H9 (cell line): ENCODE measurements around the gene SPRYD3. TPM values are rescaled to one million over a fixed set of nuclear protein-coding genes. Genes with fewer than 3 reads are reported as not detected.

Experiments used
- DNase-seq: peaks from one replicate; pipeline ENCODE4 v3.0.0-alpha.2; 2017
- H2AFZ ChIP-seq: one replicate; pipeline ENCODE4 v1.6.1; 2013; ENCODE audit warnings: mild to moderate bottlenecking, low read length, control low read depth, moderate library complexity
- H2AK5ac ChIP-seq: 2 replicates; pipeline ENCODE4 v1.6.1; 2013; ENCODE audit warnings: low read length, control low read depth, mixed read lengths; ENCODE audit not compliant: insufficient read length
- H2BK120ac ChIP-seq: one replicate; pipeline ENCODE4 v1.6.1; 2013; ENCODE audit warnings: low read depth, mild to moderate bottlenecking, low read length, control low read depth, inconsistent platforms; ENCODE audit not compliant: poor library complexity, severe bottlenecking
- H2BK12ac ChIP-seq: 2 replicates; pipeline ENCODE4 v1.6.1; 2013; ENCODE audit warnings: low read length, control low read depth, mixed read lengths, low read depth; ENCODE audit not compliant: insufficient read length
- H2BK15ac ChIP-seq: 2 replicates; pipeline ENCODE4 v1.6.1; 2013; ENCODE audit warnings: low read depth, low read length, control low read depth
- H2BK20ac ChIP-seq: one replicate; pipeline ENCODE4 v1.6.1; 2013; ENCODE audit warnings: low read depth, mild to moderate bottlenecking, low read length, control low read depth, inconsistent platforms; ENCODE audit not compliant: poor library complexity, severe bottlenecking
- H2BK5ac ChIP-seq: 2 replicates; pipeline ENCODE4 v1.6.1; 2013; ENCODE audit warnings: low read length, control low read depth, mixed read lengths; ENCODE audit not compliant: insufficient read length
- H3K14ac ChIP-seq: 2 replicates; pipeline ENCODE4 v1.6.1; 2013; ENCODE audit warnings: low read length, control low read depth; ENCODE audit not compliant: insufficient read depth
- H3K18ac ChIP-seq: 2 replicates; pipeline ENCODE4 v1.6.1; 2013; ENCODE audit warnings: low read depth, mild to moderate bottlenecking, mixed read lengths, low read length, control low read depth; ENCODE audit not compliant: insufficient read length
- H3K23ac ChIP-seq: 2 replicates; pipeline ENCODE4 v1.6.1; 2013; ENCODE audit warnings: low read length, control low read depth, mixed read lengths, low read depth; ENCODE audit not compliant: insufficient read length
- H3K23me2 ChIP-seq: 2 replicates; pipeline ENCODE4 v1.6.1; 2013; ENCODE audit warnings: low read depth, mild to moderate bottlenecking, mixed read lengths, low read length, control low read depth; ENCODE audit not compliant: insufficient read length, poor library complexity, severe bottlenecking
- H3K27ac ChIP-seq: 2 replicates; pipeline ENCODE4 v1.5.1; 2013; ENCODE audit warnings: low read length, control low read depth, mixed read lengths, low read depth; ENCODE audit not compliant: insufficient read length
- H3K27me3 ChIP-seq: 2 replicates; pipeline ENCODE4 v1.6.1; 2013; ENCODE audit warnings: low read length, control low read depth, inconsistent platforms; ENCODE audit not compliant: insufficient read depth
- H3K4ac ChIP-seq: 2 replicates; pipeline ENCODE4 v1.6.1; 2013; ENCODE audit warnings: low read depth, mild to moderate bottlenecking, control low read depth, inconsistent platforms, low read length, moderate library complexity
- H3K4me1 ChIP-seq: 2 replicates; pipeline ENCODE4 v1.6.1; 2013; ENCODE audit warnings: low read length, control low read depth, inconsistent platforms; ENCODE audit not compliant: insufficient read depth
- H3K4me2 ChIP-seq: 2 replicates; pipeline ENCODE4 v1.6.1; 2013; ENCODE audit warnings: low read length, control low read depth, mixed read lengths; ENCODE audit not compliant: insufficient read length, insufficient read depth
- H3K56ac ChIP-seq: 2 replicates; pipeline ENCODE4 v1.6.1; 2013; ENCODE audit warnings: low read depth, mild to moderate bottlenecking, mixed read lengths, low read length, control low read depth; ENCODE audit not compliant: insufficient read length
- H3K79me1 ChIP-seq: 2 replicates; pipeline ENCODE4 v1.6.1; 2013; ENCODE audit warnings: low read depth, mild to moderate bottlenecking, moderate library complexity, low read length, control low read depth, inconsistent platforms; ENCODE audit not compliant: insufficient read depth, poor library complexity, severe bottlenecking
- H3K79me2 ChIP-seq: 2 replicates; pipeline ENCODE4 v1.6.1; 2013; ENCODE audit warnings: low read length, control low read depth, inconsistent platforms; ENCODE audit not compliant: insufficient read depth
- H3K9ac ChIP-seq: 2 replicates; pipeline ENCODE4 v1.6.1; 2013; ENCODE audit warnings: low read length, control low read depth, mixed read lengths; ENCODE audit not compliant: insufficient read length; ENCODE audit errors: extremely low read depth
- H3K9me3 ChIP-seq: one replicate; pipeline ENCODE4 v1.6.1; 2013; ENCODE audit warnings: low read depth, low read length, inconsistent platforms; ENCODE audit not compliant: control insufficient read depth
- H3T11ph ChIP-seq: one replicate; pipeline ENCODE4 v1.6.1; 2013; ENCODE audit warnings: mild to moderate bottlenecking, low read length, control low read depth, inconsistent platforms
- H4K20me1 ChIP-seq: one replicate; pipeline ENCODE4 v1.6.1; 2013; ENCODE audit not compliant: control insufficient read depth, insufficient read length, insufficient read depth
- H4K5ac ChIP-seq: 2 replicates; pipeline ENCODE4 v1.6.1; 2013; ENCODE audit warnings: low read depth, mild to moderate bottlenecking, mixed read lengths, low read length, control low read depth; ENCODE audit not compliant: insufficient read length
- H4K8ac ChIP-seq: replicated peaks from 2 replicates; pipeline ENCODE4 v1.6.1; 2013; ENCODE audit warnings: low read length, control low read depth, mixed read lengths, low read depth; ENCODE audit not compliant: insufficient read length
- H4K91ac ChIP-seq: 2 replicates; pipeline ENCODE4 v1.6.1; 2013; ENCODE audit warnings: low read depth, mild to moderate bottlenecking, moderate library complexity, mixed read lengths, low read length, control low read depth; ENCODE audit not compliant: insufficient read length
- H3K27ac Mint-ChIP-seq, 3 experiments: 2 replicates in 2 of 3; 3 replicates in 1 of 3; pipeline ENCODE4 v1.8.0; 2020 to 2021; ENCODE audit warnings: mixed read lengths in 3 of 3, mild to moderate bottlenecking in 1 of 3, moderate library complexity in 1 of 3
- H3K27me3 Mint-ChIP-seq: 2 replicates; pipeline ENCODE4 v1.8.0; 2021; ENCODE audit warnings: low read depth, mild to moderate bottlenecking, moderate library complexity, mixed read lengths
- H3K36me3 Mint-ChIP-seq, 3 experiments: 2 replicates in 2 of 3; 3 replicates in 1 of 3; pipeline ENCODE4 v1.8.0; 2020 to 2021; ENCODE audit warnings: low read depth in 3 of 3, mixed read lengths in 3 of 3; ENCODE audit not compliant: insufficient read depth in 1 of 3
- H3K4me1 Mint-ChIP-seq, 2 experiments: 2 replicates each; pipeline ENCODE4 v1.8.0; 2020; ENCODE audit warnings: mixed read lengths in 2 of 2
- H3K4me3 Mint-ChIP-seq, 2 experiments: 2 replicates in 1 of 2; 3 replicates in 1 of 2; pipeline ENCODE4 v1.8.0; 2020 to 2021; ENCODE audit warnings: mild to moderate bottlenecking in 2 of 2, mixed read lengths in 2 of 2, moderate library complexity in 1 of 2
- H3K9me3 Mint-ChIP-seq, 2 experiments: 2 replicates in 1 of 2; 3 replicates in 1 of 2; pipeline ENCODE4 v1.8.0; 2020; ENCODE audit warnings: mild to moderate bottlenecking in 2 of 2, mixed read lengths in 2 of 2, moderate library complexity in 1 of 2
- CTCF ChIP-seq: fragments of 200-600 bp; sonication (generic); conservative IDR thresholded peaks from 3 replicates; pipeline ENCODE4 v1.8.0; 2021; ENCODE audit warnings: antibody characterized with exemption, mild to moderate bottlenecking
- WGBS: extraction: QIAGEN DNeasy Blood & Tissue Kit; methylation state at CpG from one replicate; pipeline ENCODE4 v1.1.7; 2013; ENCODE audit warnings: missing lambda C conversion rate, low lambda C conversion rate, mixed read lengths; ENCODE audit not compliant: insufficient read length; ENCODE audit errors: extremely low coverage; 5-methylcytosine and 5-hydroxymethylcytosine counted together
- total RNA-seq: library from RNA; stranded (reverse); gene quantifications from 2 replicates; pipeline ENCODE4 v1.2.1, GENCODE V29; 2021

Gene SPRYD3
- total RNA-seq, 1 experiment from 2014 or later, result 6.5 TPM

GRCh38 chr12:53120685-53121525 lies 41.7 kb upstream of the SPRYD3 start:
- H3K4ac ChIP-seq, result no peak overlapping the region
- H3K4me3 Mint-ChIP-seq, result no peak overlapping the region
- H2AK5ac ChIP-seq, result no peak overlapping the region
- no peak overlapping the region for H4K5ac ChIP-seq
- no peak overlapping the region for H4K91ac ChIP-seq
- H3K27me3 Mint-ChIP-seq, result peaks cover 51% of the 10 kb centered on the region
- no peak overlapping the region for H3K18ac ChIP-seq
- no peaks in the 10 kb centered on the region for H3K9me3 ChIP-seq
- peaks cover 0 to 3% of the 10 kb centered on the region in 2 experiments; a peak in 1 of 4 replicates for H3K4me1 Mint-ChIP-seq
- WGBS, result no CpG with 5 or more reads among the region's 12 CpGs
- H3K4me2 ChIP-seq, result no peak overlapping the region
- no peak overlapping the region for H4K8ac ChIP-seq
- H3K79me1 ChIP-seq, result no peaks in the 10 kb centered on the region
- H3K23ac ChIP-seq, result no peak overlapping the region
- no peaks in the 10 kb centered on the region for H3K4me1 ChIP-seq
- TF ChIP-seq CTCF, result no peak
- no peak overlapping the region for H3K9ac ChIP-seq
- no peaks in the 10 kb centered on the region for H4K20me1 ChIP-seq
- H3K9me3 Mint-ChIP-seq, result peaks cover 0 to 4% of the 10 kb centered on the region in 2 experiments; a peak in 1 of 5 replicates
- H2BK15ac ChIP-seq, result no peak overlapping the region
- no peak overlapping the region for H2AFZ ChIP-seq
- H2BK12ac ChIP-seq, result no peak overlapping the region
- no peak overlapping the region for H3K27ac Mint-ChIP-seq
- H3K14ac ChIP-seq, result no peak overlapping the region; the same call in 1 of the 2 replicates
- H3K23me2 ChIP-seq, result no peaks in the 10 kb centered on the region
- no peak overlapping the region for H2BK20ac ChIP-seq
- no peaks in the 10 kb centered on the region for H3K79me2 ChIP-seq
- DNase-seq, result no peak
- H3K36me3 Mint-ChIP-seq, result no peaks in the 10 kb centered on the region
- H2BK5ac ChIP-seq, result no peak overlapping the region
- no peak overlapping the region for H3K56ac ChIP-seq
- H2BK120ac ChIP-seq, result no peak overlapping the region
- no peaks in the 10 kb centered on the region for H3K27me3 ChIP-seq
- H3K27ac ChIP-seq, result no peak overlapping the region
- no peak overlapping the region for H3T11ph ChIP-seq
